Measurements from ENCODE around the gene EIF1.
"Not testable (repeated sequence)": the region's sequence is repeated elsewhere in the genome, so short reads cannot be mapped to it uniquely, and the experiment has no call there.

The EIF1 gene

GRCh38 chr17:41664587-41665565, 23.8 kb upstream of the EIF1 start:
- TF ChIP-seq CTCF (IDR thresholded peaks at IDR 0.05; ENCODE audit: low read depth, low read length), result no peak
- H3K4me3 ChIP-seq (replicated peaks in 1 of 2; ENCODE audit: low read depth in 2 of 2, low read length in 2 of 2), result peak overlapping the region; percentile 38 to 57
- DNase-seq (ENCODE audit: low read depth in 2 of 2), result no peak

DNA sequence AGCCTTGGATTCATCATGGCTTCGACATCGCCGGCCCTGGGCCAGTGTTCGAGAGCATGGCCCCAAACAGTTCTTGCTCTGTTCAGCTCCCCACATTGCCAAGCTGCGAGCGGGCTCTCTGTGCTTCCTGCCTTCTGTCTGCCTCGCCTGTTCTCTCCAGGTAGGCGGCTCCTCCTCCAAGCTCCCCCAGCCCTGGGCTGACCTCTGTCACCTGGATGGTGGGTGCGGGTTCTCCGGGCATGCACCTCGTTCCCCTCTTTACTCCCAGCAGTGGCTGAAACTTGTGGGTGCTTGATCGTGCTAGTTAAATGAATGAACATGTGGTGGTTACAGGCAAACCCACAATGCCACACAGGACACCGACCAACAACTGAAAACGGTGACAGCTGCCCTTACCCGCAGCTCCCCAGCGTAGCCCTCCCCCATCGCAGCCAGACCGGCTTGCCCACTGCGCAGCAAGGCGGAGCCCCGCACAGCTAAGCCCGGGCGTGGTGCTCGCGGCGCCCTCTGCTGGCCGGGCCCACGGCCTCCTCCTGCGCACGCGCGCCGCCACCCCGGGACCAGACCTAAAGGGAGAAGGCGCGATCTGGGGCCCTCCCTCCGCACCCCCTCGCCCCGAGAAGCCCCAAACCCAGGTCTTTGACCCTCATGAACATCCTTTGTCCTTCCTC, 23.0 kb upstream of the EIF1 start:
- peak; percentile 79 to 86 for DNase-seq (ENCODE audit: low read depth in 2 of 2)
- H3K4me3 ChIP-seq (replicated peaks in 1 of 2; ENCODE audit: low read depth in 2 of 2, low read length in 2 of 2), result peak overlapping the region; percentile 38 to 57
- peak; percentile 53 for TF ChIP-seq CTCF (IDR thresholded peaks at IDR 0.05; ENCODE audit: low read depth, low read length)

DNA sequence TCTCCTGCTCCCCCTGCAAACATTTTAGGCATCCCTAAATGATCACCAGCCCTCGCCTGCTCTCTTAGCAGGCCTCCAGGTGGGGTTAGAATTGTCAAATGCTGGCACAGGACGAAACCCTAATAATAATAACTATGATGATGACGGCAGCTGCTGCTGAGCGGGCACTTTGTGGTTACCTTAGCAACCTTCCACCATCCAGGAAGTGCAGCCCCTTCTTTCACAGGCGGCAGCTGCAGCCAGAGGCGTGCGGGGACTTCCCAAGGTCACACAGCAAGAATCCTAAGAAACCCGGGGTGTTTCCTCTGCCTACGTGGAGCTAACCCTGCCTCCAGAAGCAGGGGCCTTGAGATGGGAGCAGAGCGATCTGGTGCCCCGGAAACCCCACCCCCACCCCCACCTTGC, 22.4 kb upstream of the EIF1 start:
- no peak for TF ChIP-seq CTCF (IDR thresholded peaks at IDR 0.05; ENCODE audit: low read depth, low read length)
- DNase-seq (ENCODE audit: low read depth in 2 of 2), result peak; percentile 55 to 71
- H3K4me3 ChIP-seq (replicated peaks in 1 of 2; ENCODE audit: low read depth in 2 of 2, low read length in 2 of 2), result peak overlapping the region; percentile 1 to 36

GRCh38 chr17:41666708-41667279, 21.9 kb upstream of the EIF1 start:
- peak; percentile 96 for TF ChIP-seq CTCF (IDR thresholded peaks at IDR 0.05; ENCODE audit: low read depth, low read length)
- peak overlapping the region; percentile 33 to 36 for H3K4me3 ChIP-seq (replicated peaks in 1 of 2; ENCODE audit: low read depth in 2 of 2, low read length in 2 of 2)
- DNase-seq (ENCODE audit: low read depth in 2 of 2), result peak; percentile 74 to 75

GRCh38 chr17:41667280-41668041, 21.2 kb upstream of the EIF1 start:
- no peak for TF ChIP-seq CTCF (IDR thresholded peaks at IDR 0.05; ENCODE audit: low read depth, low read length)
- no peak overlapping the region for H3K4me3 ChIP-seq (replicated peaks in 1 of 2; ENCODE audit: low read depth in 2 of 2, low read length in 2 of 2)
- DNase-seq (ENCODE audit: low read depth in 2 of 2), result no peak

DNA sequence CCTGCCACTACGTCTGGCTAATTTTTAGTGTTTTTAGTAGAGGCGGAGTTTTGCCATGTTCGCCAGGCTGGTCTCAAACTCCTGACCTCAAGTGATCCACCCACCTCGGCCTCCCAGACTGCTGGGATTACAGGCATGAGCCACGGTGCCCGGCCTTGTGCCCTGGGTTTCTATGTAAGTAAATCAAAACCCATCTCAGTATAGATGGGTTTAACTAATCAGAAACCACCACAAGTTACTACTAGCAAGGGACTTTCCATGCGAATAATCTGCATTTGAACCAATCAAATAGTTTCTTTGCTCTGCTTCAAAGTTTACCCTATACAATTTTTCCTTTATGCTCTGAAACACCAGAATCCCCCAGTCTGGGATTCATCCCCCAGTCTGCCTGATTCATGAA, 16.5 kb upstream of the EIF1 start:
- no peak for DNase-seq (ENCODE audit: low read depth in 2 of 2)
- no peak for TF ChIP-seq CTCF (IDR thresholded peaks at IDR 0.05; ENCODE audit: low read depth, low read length)
- no peak overlapping the region for H3K4me3 ChIP-seq (replicated peaks in 1 of 2; ENCODE audit: low read depth in 2 of 2, low read length in 2 of 2)

DNA sequence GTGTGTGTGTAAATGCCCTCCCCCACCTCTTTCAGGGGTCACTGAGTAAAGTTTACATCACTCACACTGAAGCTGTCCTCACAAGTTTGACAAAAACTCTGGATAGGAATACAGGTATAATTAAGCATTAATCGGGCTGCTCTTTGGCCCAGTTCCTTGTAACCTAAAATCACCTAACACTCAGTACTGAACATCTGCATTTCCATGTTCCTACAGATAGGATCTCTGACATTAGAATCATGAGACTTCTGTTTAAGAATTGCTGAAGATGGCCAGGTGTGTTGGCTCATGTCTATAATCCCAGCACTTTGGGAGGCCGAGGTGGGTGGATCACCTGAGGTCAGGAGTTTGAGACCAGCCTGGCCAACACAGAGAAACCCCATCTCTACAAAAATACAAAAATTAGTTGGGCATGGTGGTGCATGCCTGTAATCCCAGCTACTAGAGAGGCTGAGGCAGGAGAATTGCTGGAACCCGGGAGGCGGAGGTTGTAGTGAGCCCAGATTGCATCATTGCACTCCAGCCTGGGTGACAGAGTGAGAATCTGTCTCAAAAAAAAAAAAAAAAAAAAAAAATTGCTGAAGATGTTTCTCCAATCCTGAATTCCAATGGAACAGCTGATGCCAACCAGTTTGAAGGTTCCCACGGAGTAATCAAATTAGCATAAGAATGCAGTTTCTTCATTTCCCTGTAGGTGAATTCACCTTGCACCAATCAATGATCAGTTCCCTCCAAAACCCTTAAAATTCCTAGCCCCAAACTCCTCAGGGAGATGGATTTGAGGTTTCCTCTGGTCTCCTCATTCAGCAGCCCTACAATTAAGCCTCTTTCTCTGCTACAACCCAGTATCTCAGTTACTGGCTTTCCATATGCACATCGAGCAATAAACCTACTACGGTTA, 13.3 kb upstream of the EIF1 start:
- H3K4me3 ChIP-seq (replicated peaks in 1 of 2; ENCODE audit: low read depth in 2 of 2, low read length in 2 of 2); DNase-seq (ENCODE audit: low read depth in 2 of 2): not testable (repeated sequence)

Data from cardiac fibroblast (primary cell).